T-helper 2 cell (primary cell): ENCODE measurements around the gene TIGD3.
A peak's percentile ranks its signal among the peaks of the same experiment; 100 is the strongest.

Experiments used
- DNase-seq, 5 experiments: peaks; one replicate each; pipeline versions ENCODE4 v3.0.0 to v3.0.0-alpha.2; 2012 to 2022
- total RNA-seq, 2 donors: gene quantifications; one replicate each; lab custom pipeline; 2026; lab: John Stamatoyannopoulos, UW

Gene TIGD3, protein sequence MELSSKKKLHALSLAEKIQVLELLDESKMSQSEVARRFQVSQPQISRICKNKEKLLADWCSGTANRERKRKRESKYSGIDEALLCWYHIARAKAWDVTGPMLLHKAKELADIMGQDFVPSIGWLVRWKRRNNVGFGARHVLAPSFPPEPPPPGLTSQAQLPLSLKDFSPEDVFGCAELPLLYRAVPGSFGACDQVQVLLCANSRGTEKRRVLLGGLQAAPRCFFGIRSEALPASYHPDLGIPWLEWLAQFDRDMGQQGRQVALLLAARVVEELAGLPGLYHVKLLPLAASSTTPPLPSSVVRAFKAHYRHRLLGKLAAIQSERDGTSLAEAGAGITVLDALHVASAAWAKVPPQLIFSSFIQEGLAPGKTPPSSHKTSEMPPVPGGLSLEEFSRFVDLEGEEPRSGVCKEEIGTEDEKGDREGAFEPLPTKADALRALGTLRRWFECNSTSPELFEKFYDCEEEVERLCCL
- 0.74 to 0.94 reads per million in 2 donors for total RNA-seq

DNA sequence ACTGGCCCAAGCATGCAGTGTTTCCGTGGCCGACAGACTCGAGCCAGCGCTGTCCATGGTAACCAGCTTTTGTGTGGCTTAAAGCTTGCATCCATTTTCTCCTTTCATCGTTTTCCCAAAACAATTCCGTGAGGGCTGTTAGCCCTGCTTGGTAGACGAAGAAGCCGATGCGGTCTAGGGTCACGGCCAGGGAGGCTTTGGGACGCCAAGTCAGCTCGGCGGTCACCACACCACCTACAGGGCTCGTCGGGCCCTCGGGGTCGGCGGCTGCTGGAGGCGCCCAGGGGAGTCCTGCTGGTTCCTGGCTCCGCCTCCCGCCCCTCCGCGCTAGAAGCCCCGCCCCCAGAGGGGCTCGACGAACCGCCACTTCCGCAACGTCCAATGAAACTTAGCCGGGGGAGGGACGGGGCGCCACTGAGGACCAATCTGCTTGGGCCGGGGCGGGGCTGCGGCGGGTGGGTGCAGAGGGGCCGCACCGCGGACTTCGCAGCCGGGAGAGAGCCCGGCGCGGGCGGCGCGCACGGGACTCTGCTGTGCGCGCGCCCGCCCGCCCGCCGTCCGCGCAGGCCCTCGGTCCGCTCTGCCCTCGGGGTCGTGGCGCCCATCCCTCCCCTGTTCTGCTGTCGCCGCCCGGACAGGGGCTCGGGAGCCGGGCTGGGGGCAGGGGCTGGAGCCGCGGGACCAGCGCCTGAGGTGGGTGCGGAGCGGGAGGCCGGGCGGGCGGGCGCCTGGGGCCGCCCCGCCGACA is at the start of gene TIGD3:
Gene TIGD3, plus strand, starts transcription at position 487 of the 748 bp plus-strand sequence. CDS start 1,058 bp downstream, outside the sequence.
- DNase-seq: peak; percentile 94 to 97 (median 95)

DNA sequence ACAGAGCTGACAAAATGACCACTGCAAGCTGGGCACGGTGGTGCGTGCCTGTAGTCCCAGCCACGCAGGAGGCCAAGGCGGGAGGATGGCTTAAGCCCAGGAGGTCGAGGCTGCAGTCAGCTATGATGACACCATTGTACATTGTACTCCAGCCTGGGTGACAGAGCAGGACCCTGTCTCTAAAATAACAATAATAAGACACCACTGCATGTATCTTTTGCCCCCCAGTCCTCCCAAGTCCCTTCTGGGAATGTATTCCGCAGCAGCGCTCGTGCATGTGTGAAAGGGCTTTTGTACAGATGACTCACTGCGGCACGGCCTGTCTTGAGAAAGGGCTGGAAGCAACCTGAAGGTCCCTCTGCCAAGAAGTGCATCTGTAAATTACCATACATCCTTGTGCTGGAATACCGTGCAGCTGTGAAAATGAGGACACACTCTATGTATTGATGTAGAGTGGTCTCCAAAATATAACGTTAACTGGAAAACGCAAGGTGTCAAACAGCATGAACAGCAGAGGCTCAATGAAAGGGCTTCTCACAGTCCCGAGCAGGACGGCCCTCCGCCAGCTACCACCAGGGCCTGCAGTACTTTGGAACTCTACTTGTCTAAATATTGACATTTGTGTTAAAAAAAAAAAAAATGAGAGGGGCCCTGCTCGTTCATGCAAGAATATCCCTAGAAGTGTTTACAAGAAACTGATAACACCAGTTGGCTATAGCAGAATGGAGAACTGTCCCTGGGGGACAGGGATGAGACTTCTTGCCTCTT is 48.9 kb upstream of the TIGD3 start:
- DNase-seq: no peak

DNA sequence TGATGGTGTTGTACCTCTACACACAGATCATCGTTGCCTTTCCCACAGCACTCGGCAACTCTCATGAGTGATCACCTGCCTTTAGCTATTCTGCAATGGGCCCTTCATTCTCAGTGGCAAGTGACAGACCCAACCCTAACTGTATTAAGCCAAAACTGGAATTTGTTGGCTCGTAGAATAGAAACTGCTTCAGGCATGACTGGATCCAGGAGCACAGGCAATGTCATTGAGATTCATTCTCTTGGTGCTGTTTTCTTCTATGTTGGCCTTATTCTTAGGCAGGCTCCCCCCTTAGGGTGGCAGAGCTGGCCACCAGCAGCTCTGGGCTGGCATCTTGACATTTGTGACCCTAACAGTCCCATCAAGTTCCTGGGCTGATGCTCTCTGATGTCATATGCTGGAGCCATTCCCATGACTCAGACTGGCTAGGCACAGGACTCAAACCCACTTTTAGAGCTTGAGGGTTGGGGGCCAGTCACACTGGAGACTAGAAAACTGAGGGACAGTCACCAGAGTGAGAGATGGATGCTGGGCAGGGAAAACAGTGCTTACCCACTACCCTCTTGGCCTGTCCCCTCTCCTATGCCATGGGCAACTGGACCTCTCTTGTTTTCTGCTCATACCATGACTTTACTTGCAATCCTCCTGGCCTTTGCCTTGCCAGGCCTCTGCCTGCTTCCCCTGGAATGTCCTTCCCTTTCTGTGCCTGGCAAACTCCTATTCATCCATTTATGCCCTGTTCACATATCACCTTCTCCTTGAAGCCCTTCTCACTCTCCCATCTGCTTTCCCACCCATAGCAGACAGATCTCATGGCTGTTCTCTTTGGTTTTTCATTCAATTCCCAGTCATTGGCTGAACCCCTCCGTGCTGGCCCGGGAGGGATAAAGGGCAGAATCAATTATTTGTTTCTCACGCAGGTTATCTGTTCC is 47.0 kb upstream of the TIGD3 start:
- no peak for DNase-seq

DNA sequence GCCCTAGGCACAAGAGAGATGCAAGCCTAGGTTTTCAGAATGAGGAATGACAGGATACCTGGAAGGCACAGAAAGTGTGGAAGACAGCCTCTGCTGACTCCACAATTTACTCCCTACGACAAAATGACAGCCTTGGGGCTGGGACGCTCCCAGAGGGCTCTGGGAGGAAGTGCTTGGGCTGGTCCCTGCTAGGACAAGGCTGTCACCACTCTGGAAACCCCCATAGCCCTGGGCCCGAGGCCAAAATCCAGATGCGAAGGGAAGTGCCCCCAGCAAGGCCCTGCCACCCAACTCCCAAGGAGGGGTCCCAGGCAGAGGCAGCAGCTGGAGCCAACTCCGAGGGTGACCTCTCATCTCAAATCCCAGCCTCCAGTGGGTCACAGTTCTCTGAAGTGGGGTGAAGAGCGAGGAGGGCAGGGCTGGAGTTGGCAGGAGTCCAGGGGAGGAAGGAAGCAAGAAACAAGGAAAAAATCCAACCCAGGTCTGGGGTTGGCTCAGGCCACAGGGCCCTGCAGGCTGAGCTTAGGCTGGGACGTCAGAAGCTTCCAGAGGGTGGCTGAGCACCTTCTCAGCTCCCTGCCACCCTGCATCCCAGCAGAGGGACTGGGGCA is 46.2 kb upstream of the TIGD3 start:
- DNase-seq: no peak

DNA sequence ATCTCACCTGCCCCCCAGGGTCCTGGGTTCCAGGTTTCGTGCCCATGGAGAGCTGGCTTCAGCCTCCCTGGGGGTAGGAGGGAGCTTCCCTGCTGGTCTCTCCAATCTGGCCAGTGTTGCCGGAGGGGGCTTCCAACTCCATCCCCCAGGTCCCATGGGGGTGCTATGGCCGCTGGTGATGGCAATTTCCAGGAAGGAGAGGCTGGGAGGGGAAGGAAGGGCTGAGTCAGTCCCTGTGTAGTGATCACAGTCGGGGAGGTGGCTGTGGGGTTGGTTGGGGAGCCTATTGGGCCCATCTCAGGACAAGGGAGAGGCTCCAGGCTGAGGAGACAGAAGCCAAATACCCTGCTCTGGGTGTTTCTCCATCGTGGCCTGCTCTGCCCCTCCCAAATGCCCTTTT is 45.5 kb upstream of the TIGD3 start:
- DNase-seq: no peak

DNA sequence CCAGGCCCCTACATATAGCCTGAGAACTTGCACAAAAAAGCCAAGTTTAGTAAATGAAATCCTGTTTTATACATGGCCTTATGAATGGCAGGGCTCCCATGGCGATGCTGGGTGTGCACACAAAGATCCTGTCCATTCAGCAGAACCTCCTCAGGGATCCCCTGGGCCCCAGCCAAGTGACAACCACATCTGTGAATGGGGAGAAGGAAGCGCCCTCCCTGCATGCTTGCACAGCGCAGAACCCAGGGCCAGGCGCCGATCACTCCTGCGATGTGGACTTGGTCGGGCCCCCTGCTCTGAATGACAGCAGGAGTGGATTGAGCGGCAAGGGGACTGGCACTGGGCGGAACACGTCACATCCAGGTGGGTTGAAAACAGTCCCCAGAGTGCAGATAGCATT is 44.3 kb upstream of the TIGD3 start:
- DNase-seq: no peak

DNA sequence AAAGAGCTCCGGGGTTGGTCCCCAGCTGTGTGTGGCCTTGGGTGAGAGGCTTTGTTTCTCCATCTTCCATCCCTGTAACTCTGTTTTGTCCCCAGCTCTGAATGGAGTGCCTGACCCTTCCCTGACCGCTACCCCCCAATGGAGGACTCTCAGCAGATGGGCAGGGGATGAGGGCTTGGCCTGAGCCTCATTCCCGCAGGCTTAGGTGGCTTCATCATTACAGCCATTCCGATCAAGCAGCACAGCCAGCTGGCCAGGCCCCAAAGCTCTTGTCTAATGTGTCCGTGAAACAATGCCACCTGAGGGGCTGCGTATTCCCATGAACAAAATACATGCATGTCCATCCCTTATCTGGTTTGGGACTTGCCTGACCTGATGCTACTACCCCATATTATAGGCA is 43.8 kb upstream of the TIGD3 start:
- no peak for DNase-seq

DNA sequence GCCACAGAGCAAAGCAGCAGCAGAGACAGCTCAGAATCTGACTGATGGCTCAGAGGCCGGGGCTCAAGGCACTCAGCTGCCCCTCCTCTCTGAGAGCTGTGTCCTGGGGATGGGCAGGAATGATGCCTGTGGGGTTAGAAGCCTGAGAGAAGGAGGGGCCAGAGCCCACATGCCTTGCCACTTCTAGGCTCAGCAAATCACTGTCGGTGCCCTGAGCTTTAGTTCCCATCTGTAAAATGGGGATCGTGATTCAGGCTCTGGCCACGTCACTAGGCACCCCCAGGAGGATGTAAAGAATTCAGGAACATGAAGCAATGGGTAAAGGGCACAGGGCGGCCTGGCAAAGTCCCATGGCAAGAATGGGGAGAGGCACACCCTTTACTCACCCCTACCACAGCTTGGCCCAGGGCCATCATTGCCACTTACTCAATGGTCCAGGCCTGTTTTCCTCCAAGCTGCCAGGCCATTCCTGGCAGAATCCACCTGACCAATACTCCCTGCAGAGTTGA is 43.3 kb upstream of the TIGD3 start:
- DNase-seq: no peak

DNA sequence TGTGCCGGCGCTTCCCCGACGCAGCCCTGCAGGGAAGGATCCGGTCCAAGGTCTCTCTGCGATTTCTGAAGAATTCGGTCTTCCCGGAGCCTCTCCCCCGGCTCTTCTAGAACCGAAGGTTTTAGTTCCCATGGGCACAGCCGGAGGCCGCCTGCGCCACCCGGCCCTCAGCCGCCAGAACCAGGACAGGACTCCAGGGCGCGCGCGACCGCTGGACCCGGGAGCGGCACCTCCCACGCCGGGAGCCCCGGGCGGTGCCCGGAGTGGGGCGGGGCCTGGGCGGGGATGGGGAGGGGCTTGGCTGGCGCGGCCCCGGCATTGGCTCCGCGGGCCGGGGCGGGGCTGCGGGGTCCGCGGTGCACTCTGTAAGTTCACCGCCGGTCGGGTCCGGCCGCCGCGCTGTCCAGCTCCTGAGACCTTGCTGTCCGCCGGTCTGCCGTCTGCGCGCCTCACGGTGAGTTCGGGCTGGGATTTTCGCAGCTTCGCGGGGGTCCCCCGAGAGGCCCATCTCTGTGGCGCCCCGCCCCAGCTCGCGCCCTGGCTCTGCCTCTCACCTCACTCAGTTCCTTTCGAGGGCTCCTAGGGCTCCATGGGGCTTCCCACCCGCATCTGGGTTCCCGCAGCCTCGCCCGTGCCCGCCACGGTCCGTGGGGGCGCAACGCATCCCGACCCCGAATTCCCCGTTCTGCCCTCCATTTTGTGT is 39.9 kb upstream of the TIGD3 start, which contains the start of gene CDC42EP2:
Gene CDC42EP2, plus strand, starts transcription at position 366 of the 703 bp plus-strand sequence. CDS start 6,033 bp downstream, outside the sequence.
- DNase-seq: peak; percentile 46 to 71 (median 65)

DNA sequence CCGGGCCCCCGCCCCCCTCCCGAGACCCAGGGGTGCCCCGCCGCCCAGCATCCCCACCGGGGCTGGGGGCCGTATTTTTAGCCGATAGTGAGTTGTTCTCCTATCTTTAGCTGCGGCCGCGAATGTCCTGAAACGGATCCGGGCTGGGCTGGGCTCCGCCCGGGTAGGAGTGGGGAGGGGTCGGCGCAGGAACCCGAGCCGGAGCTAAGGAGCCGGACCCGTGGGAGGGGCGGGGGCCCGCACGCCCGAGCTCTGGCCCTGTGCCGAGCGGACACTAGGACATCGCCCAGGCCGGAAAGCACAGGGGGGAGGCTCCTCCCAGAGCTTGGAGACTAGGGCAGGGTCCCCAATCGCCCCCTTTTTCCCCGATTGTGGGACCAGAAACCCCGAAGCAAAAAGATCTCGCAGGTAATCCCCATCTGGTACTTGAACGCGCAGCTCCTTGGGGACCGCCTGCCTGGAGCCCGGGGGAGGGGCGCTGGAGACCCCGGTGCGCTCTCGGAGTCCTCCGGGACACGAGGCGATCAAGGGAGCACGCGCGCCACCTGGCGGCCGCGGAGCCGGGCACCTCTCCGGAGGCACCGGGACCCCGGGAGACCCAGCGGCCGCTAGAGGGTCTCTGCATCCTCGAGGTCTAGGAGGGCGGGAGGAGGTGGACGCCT is 39.2 kb upstream of the TIGD3 start:
- DNase-seq: peak; percentile 52 to 76 (median 71)

DNA sequence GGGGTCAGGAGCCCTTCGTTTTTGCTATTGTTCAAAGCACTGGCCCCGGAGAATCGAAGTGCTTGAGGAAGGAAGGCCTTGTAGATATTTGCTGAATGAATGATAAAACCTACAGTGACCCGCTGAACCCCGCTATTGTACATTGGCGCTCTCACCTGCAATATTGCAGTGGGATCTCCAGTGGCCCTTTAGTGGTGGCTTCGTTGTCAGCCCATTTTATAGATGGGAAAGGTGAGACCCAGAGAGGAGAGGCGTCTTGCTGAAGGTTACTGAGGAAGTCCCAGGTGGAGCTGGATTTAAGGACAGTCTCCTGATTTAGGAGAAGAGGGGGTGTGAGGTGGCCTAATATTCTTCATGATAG is 38.7 kb upstream of the TIGD3 start:
- DNase-seq: no peak

DNA sequence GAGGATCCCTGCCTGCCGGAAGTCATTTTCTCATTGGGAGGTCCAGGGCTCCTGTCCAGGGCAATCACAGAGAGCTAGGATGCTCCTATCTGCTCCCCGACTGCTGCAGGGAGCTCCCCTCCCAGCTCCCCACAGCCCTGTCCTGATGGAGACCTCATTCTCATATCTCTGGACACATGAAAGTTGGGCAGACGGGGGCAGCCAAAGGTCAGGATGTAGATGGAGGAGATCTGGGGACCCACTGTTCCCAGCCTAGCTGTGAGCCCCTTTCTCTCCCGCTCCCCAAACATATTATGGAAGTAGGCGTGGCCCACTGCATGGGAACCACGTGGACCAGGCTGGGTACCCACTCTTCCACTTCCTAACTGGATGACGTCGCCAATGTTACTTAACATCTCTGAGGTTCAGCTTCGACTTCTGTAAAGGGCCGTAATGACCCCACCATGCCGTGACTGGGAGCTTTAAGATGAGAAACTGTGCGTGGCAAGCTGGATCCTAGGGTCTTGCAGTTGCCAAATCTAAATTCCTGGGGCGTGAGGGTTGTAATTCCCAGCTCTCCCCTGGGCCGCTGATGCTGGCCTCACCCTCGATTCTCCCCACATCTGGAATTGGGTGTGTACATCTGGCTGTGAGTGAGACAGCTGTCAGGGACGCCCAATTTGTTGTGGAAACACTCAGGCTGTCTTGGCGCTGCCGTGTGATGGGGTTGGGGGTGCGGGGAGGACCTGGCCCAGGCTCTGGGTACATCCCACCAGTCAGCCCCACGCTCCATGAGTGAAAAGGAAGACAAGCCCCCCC is 38.1 kb upstream of the TIGD3 start:
- no peak for DNase-seq

DNA sequence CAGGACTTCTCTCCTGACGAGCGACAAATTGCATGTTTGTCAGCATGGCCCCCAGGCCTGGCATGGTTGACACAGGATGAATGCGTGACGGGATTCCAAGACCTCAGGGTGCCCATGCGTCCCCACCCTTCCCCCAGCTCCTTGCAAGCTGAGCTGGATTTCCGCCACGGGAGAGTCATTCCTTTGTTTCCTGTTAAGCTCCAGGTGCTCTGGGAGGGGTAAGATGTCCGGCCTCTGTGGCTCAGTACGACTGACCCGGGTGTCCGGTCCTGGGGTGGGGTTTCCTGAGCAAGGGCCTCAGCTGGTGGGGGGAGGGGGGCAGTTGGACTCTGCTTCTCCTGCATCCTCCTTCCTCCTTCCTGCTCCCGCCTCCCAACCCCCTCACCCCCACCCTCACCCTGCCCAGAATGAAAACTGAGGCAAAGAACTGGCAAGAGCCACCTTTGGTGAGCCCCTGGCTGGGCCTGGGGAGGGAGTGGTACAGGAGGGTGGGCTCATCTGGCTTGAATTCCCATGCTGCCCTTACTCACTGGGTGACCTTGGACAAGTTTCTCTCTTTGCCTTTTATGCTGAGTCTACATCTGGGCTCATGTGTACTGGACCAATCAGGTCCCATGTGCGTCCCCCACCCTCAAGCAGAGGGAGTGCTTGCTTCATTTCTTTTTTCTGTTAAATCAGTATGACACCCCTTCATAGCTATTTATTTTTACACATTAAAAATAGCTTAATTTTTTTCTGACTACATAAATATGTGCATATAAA is 37.3 kb upstream of the TIGD3 start:
- DNase-seq: no peak

DNA sequence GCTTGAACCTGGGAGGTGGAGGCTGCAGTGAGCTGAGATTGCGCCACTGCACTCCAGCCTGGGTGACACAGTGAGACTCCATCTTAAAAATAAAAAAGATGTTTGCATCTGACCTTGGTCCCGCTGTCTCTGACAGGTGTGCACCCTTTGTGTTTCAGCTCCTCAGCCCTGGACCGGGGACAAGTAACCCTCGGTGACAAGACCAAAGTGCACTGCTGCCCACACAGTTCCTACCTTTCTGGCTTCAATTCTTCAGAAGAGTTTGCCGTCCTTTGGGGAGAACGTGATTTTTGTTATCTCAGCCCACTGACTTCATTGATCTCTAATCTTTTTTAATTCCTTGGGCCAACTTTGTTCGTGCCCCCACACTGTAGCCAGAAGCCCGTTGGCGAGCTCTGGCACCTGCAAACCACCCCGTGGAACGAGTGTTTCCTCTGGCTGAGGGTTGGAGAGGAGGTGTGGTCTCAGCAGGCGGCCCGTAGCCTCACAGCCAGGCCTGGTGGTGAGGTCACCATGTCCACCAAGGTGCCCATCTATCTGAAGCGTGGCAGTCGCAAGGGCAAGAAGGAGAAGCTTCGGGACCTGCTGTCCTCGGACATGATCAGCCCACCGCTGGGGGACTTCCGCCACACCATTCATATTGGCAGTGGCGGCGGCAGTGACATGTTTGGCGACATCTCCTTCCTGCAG is 34.0 kb upstream of the TIGD3 start:
- DNase-seq: no peak

DNA sequence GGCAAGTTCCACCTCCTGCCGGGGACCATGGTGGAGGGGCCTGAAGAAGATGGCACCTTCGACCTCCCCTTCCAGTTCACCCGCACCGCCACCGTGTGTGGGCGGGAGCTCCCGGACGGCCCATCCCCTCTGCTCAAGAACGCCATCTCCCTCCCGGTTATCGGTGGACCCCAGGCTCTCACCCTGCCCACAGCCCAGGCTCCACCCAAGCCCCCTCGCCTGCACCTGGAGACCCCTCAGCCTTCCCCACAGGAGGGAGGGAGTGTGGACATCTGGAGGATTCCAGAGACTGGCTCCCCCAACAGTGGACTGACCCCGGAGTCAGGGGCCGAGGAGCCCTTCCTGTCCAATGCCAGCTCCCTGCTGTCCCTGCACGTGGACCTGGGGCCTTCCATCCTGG is 33.5 kb upstream of the TIGD3 start:
- DNase-seq: no peak

DNA sequence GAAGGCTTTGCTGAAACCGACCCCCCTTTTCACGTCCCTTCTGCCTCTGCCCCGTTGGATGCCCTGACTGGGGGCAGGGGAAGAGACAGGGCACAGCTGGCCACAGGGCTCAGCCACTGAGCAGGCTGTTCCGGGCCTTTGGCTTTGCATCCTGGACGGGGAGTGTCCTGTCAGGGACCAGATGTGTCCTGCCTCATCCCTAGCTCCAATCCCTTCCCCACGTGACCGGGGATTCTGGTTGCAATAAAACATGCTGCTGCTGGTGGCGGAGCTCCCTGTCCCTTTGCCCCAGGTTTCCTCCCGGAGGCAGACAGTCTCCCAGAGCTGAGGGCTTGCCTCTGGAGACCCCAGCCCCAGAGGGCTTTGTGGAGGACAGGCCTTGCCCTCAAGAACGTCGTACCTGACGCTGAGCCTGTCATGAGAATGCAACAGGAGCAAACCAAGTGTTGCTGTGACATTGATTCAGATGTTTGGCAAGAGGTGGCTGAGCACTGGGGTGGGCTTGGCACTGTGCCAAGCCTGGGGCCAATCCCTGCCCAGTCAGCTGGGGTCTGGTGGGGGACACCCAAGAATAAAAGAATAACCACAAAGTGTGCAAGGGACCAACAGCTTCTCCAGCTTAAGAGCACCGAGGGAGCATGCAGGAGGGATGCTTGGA is 32.6 kb upstream of the TIGD3 start:
- no peak for DNase-seq

DNA sequence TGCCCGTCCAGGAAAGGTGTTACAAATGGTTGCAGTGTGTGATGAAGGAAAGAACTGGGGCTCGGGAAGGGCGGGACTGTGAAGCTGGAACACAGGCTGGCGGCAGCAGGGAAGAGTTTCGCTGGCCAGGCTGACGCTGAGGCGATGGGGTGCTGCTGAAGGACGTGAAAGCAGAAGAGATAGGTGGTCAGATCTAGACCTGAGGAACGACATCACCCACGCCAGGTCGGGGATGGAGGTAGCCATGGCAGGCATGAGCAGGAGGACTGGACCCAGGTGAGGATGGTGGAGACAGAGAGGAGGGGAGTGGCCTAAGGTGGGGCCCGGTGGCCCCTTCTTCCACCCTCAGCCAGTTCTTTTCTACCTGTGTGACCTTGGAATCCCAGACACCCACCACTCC is 30.7 kb upstream of the TIGD3 start:
- no peak for DNase-seq
